ENCODE data around the gene GRK6.

Gene GRK6

GRCh38 chr5:177402271-177403043, 24.0 kb upstream of the GRK6 start:
- TF ChIP-seq CTCF (IDR thresholded peaks at IDR 0.05) (peak; percentile 72), ZFX (IDR thresholded peaks at IDR 0.05; ENCODE audit: borderline replicate concordance) (no peak)

GRCh38 chr5:177403102-177403791, 23.2 kb upstream of the GRK6 start:
- TF ChIP-seq ZFX (IDR thresholded peaks at IDR 0.05; ENCODE audit: borderline replicate concordance) = no peak
- TF ChIP-seq CTCF (IDR thresholded peaks at IDR 0.05) = no peak

More at GRCh38 chr5:177402271-177403043, 24.0 kb upstream of the GRK6 start:
- H3K27ac ChIP-seq = peak overlapping the region; percentile 96

GRCh38 chr5:177403792-177404640, 22.5 kb upstream of the GRK6 start:
- TF ChIP-seq CTCF (IDR thresholded peaks at IDR 0.05) = peak; percentile 65
- no peak for TF ChIP-seq ZFX (IDR thresholded peaks at IDR 0.05; ENCODE audit: borderline replicate concordance)
- H3K27ac ChIP-seq = peak overlapping the region; percentile 96

More at GRCh38 chr5:177403102-177403791, 23.2 kb upstream of the GRK6 start:
- H3K27ac ChIP-seq = peak overlapping the region; percentile 96

GRCh38 chr5:177404641-177405179, 21.8 kb upstream of the GRK6 start:
- peak overlapping the region; percentile 96 for H3K27ac ChIP-seq
- TF ChIP-seq ZFX (IDR thresholded peaks at IDR 0.05; ENCODE audit: borderline replicate concordance) (no peak), CTCF (IDR thresholded peaks at IDR 0.05) (no peak)

- TF ChIP-seq ZFX (IDR thresholded peaks at IDR 0.05; ENCODE audit: borderline replicate concordance) = no peak
- TF ChIP-seq CTCF (IDR thresholded peaks at IDR 0.05) = no peak
- H3K27ac ChIP-seq = no peak overlapping the region
These were observed 21.2 kb upstream of the GRK6 start for GRCh38 chr5:177405312-177405711.

- no peak for TF ChIP-seq ZFX (IDR thresholded peaks at IDR 0.05; ENCODE audit: borderline replicate concordance)
- no peak for TF ChIP-seq CTCF (IDR thresholded peaks at IDR 0.05)
- H3K27ac ChIP-seq = no peak overlapping the region
These were observed 20.7 kb upstream of the GRK6 start for GRCh38 chr5:177405805-177406204.

All from 22Rv1 (cell line).